H1 (cell line): ENCODE measurements around the gene PRSS23.

Experiments
- CTCF ChIP-seq, 3 experiments: IDR thresholded peaks; 1 replicate in 2 of 3; 2 replicates in 1 of 3; pipeline versions ENCODE4 v1.5.1 to v1.6.1; 2011; ENCODE audit warnings: low read length in 3 of 3, mild to moderate bottlenecking in 3 of 3, inconsistent platforms in 2 of 3, low read depth in 1 of 3, moderate library complexity in 1 of 3; ENCODE audit not compliant: insufficient read depth in 1 of 3; ENCODE audit errors: control extremely low read depth in 1 of 3
- EGR1 ChIP-seq: IDR thresholded peaks from 2 replicates; pipeline ENCODE4 v1.6.1; 2011; ENCODE audit warnings: low read depth, low read length, borderline replicate concordance
- TAF1 ChIP-seq: IDR thresholded peaks from 2 replicates; pipeline ENCODE4 v1.6.1; 2011; ENCODE audit warnings: mild to moderate bottlenecking, low read depth, low read length

- TF ChIP-seq CTCF (IDR thresholded peaks at IDR 0.05; ENCODE audit: control extremely low read depth in 1 of 3, insufficient read depth in 1 of 3, low read depth in 1 of 3, low read length in 3 of 3) (peak in 2 of 3 experiments; percentile 33 to 63; a peak in 3 of 4 replicates), EGR1 (no peak), TAF1 (no peak)
Measured at GRCh38 chr11:86802601-86803051, 2.3 kb downstream of the PRSS23 start.
